Stimulated activated CD8-positive, alpha-beta memory T cell treated with anti-CD3 and anti-CD28 coated beads, Interleukin-15, amount 100 ng/mL, for 1 hour (primary cell): ENCODE data around the gene ZNF862.
"Not testable (repeated sequence)": the region's sequence is repeated elsewhere in the genome, so short reads cannot be mapped to it uniquely, and the experiment has no call there.

Experiments used
- DNase-seq: peaks from one replicate; pipeline ENCODE4 v3.0.0-alpha.2; 2020; ENCODE audit warnings: low read depth

The ZNF862 gene

DNA sequence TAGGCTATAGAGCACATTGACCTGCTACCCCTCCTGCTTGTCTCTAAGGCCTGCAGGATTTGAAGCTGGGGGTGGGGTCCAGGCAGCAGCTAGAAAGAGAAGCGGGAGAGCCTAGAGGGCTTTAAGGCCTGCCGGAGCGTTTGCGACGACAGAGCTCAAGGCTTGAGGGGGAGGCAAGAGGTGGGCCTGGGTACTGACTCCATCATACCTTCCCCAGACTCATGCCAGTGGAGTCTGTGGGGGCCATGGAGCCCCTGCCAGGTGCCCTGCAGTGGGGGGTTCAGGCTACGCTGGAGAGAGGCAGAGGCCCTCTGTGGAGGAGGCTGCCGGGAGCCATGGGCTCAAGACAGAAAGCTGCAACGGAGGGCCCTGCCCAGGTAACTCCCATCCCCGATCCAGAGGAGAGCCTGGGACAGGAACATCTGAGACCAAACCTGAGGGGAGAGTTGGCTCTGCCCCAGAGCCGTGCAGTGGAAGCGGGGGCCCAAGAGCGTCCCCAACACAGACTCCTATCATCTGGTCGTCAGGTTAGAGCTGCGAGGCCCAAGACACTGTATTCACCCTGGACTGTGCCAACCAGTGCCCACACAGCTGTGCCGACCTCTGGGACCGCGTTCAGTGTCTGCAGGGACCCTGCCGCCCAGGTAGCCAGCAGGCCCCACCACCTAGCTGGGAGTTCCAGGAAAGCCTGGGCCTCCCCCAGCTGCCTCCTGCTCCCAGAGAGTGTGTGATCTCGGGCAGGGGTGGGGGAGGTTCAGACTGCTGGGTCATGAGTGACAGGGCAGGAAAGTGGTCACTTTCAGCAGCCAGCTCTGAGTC lies 13.2 kb upstream of the ZNF862 start:
- DNase-seq, result no peak

DNA sequence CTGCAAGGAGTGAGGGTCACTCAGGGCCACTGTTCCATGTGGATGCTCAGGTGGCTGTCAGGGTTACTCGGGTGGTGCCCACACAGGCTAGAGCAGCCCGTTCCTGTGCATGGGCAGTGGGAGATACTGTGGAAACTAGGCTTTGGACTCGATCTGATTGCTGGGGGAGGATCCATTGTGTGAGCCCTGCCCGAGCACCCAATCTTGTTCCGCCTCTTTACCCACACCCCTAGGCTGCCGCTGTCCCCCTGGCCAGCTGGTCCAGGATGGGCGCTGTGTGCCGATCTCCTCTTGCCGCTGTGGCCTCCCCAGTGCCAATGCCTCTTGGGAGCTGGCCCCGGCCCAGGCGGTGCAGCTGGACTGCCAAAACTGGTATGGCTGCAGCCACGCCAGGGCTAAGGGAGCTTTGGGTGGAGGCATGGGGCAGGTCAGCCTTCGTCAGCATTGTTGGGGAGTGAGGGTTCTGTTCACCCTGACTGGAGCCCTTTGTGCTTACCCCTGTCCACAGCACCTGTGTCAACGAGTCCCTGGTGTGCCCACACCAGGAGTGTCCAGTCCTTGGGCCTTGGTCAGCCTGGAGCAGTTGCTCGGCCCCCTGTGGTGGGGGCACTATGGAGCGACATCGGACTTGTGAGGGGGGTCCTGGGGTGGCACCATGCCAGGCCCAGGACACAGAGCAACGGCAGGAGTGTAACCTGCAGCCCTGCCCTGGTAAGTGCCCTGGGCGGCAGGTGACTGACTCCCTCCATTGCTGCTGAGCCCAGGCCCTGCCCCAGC lies 12.4 kb upstream of the ZNF862 start:
- DNase-seq, result no peak

DNA sequence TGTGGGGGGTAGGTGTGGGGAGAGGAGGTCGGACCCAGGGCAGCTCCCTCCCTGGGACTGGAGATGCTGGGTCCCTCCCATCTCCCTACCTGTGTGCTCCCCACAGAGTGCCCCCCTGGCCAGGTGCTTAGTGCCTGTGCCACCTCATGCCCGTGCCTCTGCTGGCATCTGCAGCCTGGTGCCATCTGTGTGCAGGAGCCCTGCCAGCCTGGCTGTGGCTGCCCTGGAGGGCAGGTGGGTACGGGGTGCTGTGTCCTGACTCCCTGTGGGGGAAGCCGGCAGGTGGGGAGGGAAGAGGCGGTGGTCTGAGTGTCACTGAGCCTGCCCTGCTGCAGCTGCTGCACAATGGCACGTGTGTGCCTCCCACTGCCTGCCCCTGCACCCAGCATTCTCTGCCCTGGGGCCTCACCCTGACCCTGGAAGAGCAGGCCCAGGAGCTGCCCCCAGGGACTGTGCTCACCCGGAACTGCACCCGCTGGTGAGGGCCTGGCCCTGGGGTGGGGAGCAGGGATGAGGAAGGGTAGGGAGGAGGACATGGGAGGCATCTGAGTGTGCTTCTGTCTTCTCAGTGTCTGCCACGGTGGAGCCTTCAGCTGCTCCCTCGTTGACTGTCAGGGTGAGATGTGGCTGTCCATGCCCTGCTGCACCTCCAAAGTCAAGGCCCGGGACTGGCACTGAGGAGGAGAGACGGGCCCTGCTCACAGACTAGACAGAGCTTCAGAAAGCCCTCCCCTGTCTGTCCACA lies 11.7 kb upstream of the ZNF862 start:
- no peak for DNase-seq

DNA sequence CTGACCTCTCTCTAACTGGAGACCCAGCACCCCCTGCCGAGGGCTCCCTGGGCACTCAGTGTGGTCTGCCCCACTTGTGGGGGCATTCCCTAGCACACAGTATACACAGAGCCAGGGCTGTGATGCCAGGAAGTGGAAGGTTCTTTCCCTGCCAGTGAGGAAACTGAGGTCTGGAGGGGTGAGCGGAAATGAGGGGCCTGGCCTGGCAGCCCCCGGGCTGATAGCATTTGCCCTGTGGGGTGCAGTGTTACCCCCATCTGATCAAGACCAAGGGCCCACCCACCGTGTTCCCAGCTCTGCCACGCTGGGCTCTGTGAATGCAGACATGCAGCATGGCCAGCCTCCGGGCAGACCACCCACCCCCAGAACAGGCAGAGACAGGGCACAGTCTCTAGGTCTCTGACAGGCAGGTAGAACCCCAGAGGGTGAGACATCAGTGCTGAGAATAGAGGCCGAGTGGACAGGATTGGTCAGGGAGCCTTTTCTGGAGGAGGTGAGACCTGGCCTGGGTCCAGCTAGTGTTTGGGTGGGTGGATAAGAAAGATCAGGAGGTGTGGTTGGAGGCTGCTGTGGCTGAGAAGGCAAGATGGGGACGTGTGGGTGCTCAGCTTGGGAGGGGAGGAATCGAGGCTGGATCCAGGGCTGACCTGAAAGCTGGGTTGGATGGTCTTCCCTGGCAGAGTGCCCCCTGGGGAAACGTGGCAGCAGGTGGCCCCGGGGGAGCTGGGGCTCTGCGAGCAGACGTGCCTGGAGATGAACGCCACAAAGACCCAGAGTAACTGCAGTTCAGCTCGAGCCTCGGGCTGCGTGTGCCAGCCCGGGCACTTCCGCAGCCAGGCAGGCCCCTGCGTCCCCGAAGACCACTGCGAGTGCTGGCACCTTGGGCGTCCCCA lies 10.8 kb upstream of the ZNF862 start:
- DNase-seq, result no peak

DNA sequence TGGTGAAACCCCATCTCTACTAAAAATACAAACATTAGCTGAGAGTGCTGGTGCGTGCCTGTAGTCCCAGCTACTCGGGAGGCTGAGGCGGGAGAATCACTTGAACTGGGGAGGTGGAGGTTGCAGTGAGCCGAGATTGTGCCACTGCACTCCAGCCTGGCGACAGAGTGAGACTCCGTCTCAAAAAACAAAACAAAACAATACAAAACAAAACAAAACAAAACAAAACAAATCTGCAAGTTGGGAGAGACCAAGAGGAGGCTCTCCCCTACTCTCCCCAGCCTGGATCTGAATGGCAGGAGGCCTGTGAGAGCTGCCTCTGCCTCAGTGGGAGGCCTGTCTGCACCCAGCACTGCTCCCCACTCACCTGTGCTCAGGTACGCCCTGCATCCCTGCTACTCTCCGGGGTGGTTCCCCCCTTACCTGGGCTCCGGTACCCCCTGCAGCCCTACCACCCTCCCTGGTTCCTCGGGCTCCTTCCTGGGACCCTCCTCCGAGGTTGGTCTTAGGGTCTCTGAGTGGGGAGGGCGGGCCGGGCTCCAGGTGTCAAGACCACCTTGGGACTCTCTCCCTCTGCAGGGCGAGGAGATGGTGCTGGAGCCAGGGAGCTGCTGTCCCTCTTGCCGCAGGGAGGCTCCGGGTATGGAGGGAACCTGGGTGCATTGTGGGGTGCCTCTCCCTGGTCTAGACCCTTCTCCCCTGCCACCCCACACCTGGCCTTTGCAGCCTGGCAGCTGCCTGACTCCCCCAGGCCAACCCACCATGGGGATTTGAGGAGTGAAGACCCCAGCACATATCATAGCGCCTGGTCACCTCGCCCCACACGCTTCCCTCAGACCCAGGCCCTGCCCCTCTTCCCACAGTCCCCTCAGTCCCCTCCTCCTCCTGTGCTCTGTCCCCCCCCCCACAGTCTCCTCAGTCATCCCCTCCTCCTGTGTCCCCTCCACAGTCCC lies 9.5 kb upstream of the ZNF862 start:
- no peak for DNase-seq

DNA sequence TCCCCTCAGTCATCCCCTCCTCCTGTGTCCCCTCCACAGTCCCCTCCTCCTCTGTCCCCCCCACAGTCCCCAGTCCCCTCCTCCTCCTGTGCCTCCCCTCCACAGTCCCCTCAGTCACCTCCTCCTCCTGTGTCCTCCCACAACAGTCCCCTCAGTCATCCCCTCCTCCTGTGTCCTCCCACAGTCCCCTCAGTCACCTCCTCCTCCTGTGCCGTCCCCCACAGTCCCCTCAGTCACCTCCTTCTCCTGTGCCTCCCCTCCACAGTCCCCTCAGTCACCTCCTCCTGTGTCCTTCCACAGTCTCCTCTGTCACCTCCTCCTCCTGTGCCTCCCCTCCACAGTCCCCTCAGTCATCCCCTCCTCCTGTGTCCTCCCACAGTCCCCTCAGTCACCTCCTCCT lies 7.6 kb upstream of the ZNF862 start:
- DNase-seq, result not testable (repeated sequence)

DNA sequence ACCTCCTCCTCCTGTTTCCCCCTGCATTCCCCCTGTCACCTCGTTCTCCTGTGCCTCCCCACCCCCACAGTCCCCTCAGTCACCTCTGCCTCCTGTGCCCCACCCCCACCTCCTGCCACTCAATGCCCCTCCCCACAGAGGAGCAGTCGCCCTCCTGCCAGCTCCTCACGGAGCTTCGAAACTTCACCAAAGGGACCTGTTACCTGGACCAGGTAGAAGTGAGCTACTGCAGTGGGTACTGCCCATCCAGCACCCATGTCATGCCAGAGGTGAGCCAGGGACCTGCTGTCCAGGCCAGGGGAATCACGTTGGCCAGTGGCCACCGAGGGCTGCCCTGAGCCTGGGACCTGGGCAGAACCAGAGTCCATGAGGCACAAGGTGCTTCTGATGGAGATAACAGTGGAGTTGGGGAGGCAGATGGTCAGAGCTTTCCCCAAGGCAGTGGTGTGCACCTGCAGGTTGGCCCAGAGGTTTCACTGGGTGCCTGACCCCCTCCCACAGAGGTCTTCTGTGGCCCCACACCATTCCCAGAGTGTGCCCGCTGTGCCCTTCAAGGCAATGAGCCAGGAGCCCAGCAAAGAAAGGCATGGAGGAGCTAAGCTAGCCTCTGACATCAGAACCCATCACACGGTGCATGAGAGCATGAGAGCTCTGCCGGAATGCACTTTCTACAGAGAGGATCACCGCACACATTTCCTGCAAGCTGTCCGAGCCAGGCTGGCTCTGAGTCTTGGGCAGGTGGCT lies 7.0 kb upstream of the ZNF862 start:
- no peak for DNase-seq

DNA sequence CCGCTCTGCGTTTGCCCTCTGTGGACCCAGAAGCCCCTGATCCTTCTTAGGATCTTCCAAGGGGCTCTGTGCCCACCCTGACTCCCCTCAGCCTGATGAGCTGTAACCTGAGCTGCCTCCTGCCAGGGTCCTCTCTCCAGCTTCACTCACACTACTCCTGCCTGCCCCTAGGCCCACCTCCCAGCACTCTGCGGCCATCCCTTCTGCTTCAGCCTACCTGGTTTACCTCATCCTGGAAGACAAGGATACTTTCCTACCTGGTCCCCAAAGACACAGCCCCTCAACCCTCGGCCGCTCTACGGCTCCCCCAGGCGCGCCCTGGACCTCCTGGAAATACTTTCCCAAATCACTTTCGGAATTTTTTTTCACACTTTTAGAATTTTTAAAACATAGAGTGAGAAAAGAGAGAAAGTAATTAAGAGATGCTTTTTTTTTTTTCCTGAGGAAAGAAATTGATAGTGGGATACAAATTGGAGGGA lies 6.4 kb upstream of the ZNF862 start:
- DNase-seq, result no peak

DNA sequence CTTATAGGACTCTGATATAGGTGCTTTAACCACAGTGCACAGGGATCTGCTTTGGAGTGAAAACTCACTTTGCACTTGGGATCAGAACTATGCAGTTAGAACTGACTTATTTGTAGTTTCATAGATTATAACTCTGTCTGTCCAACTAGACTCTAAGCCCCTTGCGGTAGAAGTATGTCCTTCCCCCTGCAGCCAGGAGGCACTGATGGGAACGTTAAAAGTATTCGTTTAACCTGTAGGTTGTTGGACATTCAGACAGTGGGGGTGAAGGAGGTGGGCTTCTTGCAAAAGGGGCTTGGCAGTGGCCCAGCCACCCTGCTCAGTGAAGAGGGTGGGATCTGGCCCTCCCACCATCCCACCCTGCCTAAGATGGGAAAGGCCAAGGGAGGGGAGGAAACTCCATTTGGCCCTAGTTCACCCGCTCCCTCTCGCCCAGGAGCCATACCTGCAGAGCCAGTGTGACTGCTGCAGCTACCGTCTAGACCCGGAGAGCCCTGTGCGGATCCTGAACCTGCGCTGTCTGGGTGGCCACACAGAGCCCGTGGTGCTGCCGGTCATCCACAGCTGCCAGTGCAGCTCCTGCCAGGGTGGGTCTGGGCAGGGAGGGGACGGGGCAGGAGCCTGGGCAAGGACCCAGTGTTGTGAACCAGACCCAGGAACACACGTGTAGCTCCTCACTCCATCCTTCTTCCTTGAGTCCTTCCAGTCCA lies 5.7 kb upstream of the ZNF862 start:
- DNase-seq, result no peak

DNA sequence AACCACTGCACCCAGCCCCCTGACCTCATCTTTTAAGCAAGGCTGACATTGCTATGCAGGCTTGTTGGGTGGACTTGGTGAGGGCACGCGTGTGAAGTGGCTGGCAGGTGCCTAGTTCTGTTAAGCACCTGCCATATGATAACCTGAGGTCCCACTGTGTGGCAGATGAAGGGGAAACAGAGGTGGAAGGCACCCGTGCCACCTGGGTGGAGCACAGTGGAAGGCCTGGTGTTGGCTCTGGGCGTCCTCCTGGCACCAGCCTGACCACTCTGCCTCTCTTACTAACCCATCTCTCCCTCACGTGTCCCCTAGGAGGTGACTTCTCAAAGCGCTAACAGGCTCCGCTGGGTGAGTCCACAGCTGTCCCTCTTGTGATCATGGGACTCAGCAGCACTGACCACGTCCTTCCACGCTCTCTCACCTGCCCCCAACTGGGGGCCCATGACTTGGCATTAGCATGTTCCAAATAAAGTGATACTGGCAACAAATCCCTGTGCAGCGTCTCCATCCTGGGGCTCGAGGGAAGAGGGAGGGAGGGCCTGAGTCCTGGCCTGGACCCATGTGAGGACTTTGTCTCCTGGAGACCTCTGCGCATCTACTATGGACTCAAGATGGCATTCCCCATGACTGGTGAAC lies 4.6 kb upstream of the ZNF862 start:
- no peak for DNase-seq

DNA sequence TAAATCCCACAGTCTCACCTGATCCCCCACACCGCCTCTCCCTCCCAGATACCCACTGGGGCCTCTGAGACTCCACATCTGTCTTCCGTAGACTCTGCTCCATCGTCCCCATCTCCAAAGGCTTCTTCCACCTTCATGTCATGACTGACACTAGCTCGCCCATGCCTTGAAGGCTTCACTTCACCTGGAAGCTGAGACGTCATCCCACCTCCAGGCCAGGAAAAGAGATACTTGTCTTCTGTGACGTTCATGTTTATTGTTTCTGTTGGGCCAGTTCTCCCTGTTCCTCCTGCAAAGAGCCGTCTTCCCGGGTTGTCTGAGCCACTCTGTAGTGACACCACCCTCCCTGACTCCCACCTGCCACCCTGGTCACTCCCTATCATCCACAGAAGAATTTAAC lies 3.6 kb upstream of the ZNF862 start:
- no peak for DNase-seq

DNA sequence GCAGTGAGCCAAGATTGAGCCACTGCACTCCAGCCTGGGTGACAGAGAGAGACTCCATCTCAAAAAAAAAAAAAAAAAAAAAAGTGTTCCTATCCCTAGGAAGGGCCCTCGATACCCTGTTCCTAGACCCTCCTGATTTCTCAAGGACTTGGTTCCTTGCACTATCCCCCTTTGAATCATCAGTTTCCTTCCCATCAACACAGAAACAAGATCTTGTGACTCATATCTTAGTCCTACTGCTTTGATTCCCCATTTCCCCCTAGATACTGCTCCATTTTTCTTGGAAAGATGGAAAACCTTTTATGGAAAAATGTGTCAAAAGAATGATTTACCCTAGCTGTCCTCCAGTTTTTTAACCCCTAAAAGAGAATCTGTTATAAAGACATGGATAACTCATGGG lies 1.7 kb upstream of the ZNF862 start:
- no peak for DNase-seq

DNA sequence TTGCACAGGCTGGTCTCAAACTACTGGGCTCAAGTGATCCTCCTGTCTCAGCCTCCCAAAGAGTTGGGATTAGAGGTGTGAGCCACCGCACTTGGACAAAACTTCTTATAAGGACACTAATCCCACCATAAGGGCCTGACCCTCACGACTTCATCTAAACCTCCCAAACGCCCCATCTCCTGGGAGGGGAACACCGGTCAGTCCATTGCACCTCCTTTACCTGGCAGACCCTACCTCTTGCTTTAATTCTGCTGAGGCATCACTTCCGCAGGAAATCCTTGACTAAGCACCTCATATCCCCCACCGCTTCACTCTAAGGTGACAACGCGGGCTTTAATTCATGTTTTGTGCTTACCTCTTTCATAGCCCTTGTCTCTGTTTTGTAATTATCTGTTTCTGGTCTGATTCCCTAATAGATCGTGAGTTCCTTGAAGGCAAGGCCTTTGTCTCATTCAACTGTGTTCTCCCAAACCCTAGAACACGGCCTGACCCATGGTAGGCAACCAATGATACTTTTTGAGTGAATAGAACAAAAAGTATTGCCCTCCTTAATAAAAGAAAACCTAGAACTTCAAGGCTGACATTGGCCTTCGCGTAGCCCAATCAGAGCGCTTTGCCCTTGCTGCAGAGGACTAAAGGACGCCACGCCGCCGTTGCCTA lies 481 bp upstream of the ZNF862 start:
- no peak for DNase-seq

DNA sequence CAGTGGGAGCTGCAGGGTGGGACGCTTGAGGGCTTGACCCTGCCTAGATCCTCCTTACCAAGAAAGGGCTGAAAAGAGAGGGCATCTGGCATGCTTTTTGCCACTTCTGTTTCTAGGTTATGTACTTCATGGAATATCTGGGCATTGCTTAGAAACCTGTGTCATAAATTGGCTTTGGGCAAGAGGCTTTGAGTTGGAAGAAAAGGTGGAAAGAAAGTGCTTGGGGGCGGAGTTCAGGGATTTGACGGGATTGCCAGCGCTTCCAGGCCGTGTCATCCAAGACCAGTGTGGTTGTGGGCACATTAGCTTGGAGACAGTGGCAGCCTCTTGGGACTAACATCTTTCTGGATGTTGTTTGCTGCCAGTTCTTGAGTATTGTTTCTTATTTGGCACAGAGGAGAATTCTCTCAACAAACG lies 825 bp downstream of the ZNF862 start:
- DNase-seq, result no peak

DNA sequence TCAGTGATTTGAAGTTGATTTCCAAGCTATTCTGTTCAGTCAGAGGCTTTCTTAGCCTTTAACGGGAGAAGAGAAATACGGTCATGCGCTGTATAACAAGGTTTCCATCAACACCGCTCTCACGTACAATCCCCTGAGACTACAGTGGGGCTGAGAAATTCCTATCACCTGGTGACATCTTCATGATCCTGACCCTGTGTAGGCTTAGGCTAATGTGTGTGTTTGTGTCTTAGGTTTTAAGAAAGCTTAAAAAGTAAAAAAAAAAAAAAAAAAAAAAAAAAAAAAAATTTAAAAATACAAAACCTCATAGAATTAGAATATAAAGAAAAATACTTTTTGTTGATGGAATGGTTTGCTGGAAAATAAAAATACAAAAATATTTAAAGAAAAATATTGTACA lies 1.8 kb downstream of the ZNF862 start:
- no peak for DNase-seq

DNA sequence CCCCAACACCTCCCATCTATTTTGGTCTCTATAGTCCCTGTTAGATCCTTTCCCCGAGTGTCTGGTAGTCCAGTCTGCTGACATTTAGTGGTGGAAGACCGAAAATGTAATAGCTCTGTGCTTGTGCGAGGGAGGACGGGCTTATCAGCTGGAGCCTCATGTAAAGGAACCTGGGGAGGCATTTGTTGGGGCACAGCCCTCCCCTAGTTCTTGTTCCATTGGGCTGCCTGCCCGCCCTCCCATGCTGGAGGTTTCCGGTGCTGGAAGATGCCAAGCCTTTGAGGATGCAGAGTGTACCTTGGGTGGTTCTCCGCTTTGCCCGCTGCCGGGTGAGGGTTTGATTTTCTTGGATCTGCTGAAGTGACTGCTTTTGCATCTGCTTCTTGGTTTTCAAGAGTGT lies 5.4 kb downstream of the ZNF862 start:
- DNase-seq, result no peak

DNA sequence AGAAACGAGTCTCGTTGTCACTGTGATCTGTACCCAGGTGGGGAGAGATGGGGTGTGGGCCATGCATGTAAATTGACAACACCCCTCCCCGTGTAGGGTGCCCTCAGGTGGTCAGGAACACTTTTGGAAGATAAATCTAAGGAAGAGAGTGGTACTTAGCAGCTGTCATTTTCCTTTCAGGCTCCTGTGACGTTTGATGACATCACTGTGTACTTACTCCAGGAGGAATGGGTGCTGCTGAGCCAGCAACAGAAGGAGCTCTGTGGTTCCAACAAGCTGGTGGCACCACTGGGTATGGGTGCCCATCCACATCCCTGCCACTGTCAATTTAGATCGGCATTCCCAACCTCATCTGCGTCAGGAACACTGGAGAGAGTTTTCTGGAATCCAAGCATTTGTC lies 6.3 kb downstream of the ZNF862 start:
- DNase-seq, result no peak
